ENCODE measurements around the gene SSH2. TPM values are rescaled to one million over a fixed set of nuclear protein-coding genes. Genes with fewer than 3 reads are reported as not detected.

Gene SSH2
- total RNA-seq, 2 experiments from 2014 or later: 32.6 to 36.1 TPM

- no peaks in the 10 kb centered on the region for H3K9me3 Mint-ChIP-seq (ENCODE audit: low read depth)
- ATAC-seq (no peak), DNase-seq (no peak)
- POLR2A ChIA-PET: no interaction called here
- H3K4me3 Mint-ChIP-seq: no peak overlapping the region
- CTCF ChIA-PET: interaction anchor here (0.6 to 0.8 kb wide), 3 partner anchors 12 to 108 kb away, joined by 3 read pairs; no protein-coding TSS in a partner anchor
- H3K36me3 Mint-ChIP-seq (ENCODE audit: low read depth): no peaks in the 10 kb centered on the region
- intact Hi-C loops (cut with DNase I, micrococcal nuclease): loop anchor here in 1 of 2 experiments (5.0 kb wide), 1 partner anchor 104 kb away; the partner anchor contains the start of gene SSH2
- H3K27ac Mint-ChIP-seq: peak overlapping the region; percentile 38
- H3K4me1 Mint-ChIP-seq: peaks cover 39% of the 10 kb centered on the region
- no peaks in the 10 kb centered on the region for H3K27me3 Mint-ChIP-seq
These were observed 101.2 kb downstream of the SSH2 start for GRCh38 chr17:29828676-29829284.

GRCh38 chr17:29827179-29827578 is 102.8 kb downstream of the SSH2 start:
- Mint-ChIP-seq H3K36me3 (ENCODE audit: low read depth) (no peaks in the 10 kb centered on the region), H3K4me1 (peaks cover 39% of the 10 kb centered on the region), H3K4me3 (no peak overlapping the region), H3K27ac (no peak overlapping the region), H3K9me3 (ENCODE audit: low read depth) (no peaks in the 10 kb centered on the region), H3K27me3 (no peaks in the 10 kb centered on the region)
- DNase-seq (no peak), ATAC-seq (no peak)
- ChIA-PET POLR2A (no interaction called here), CTCF (interaction anchor here (0.6 to 1.5 kb wide), 3 partner anchors 16 to 112 kb away, joined by 3 to 5 read pairs (median 3); no protein-coding TSS in a partner anchor)
- intact Hi-C loops (cut with DNase I, micrococcal nuclease): loop anchor here in 1 of 2 experiments (5.0 kb wide), 1 partner anchor 105 kb away; the partner anchor contains the start of gene SSH2

- ATAC-seq (no peak), DNase-seq (no peak)
- peaks cover 38% of the 10 kb centered on the region for H3K4me1 Mint-ChIP-seq
- ChIA-PET CTCF (interaction anchor here (0.6 to 1.5 kb wide), 3 partner anchors 10 to 271 kb away, joined by 3 to 5 read pairs (median 5); no protein-coding TSS in a partner anchor), POLR2A (interaction anchor here (0.6 kb wide), 1 partner anchor 31 kb away, joined by 4 read pairs; no protein-coding TSS in a partner anchor)
- H3K4me3 Mint-ChIP-seq: no peak overlapping the region
- no peaks in the 10 kb centered on the region for H3K27me3 Mint-ChIP-seq
- intact Hi-C loops (cut with DNase I, micrococcal nuclease): loop anchor here in 1 of 2 experiments (5.0 kb wide), 1 partner anchor 106 kb away; the partner anchor contains the start of gene SSH2
- H3K27ac Mint-ChIP-seq: no peak overlapping the region
- no peaks in the 10 kb centered on the region for H3K36me3 Mint-ChIP-seq (ENCODE audit: low read depth)
- no peaks in the 10 kb centered on the region for H3K9me3 Mint-ChIP-seq (ENCODE audit: low read depth)
These were observed 103.8 kb downstream of the SSH2 start for GRCh38 chr17:29826114-29826692.

- H3K9me3 Mint-ChIP-seq (ENCODE audit: low read depth): no peaks in the 10 kb centered on the region
- peaks cover 32% of the 10 kb centered on the region for H3K4me1 Mint-ChIP-seq
- no peak overlapping the region for H3K4me3 Mint-ChIP-seq
- DNase-seq (no peak), ATAC-seq (no peak)
- H3K36me3 Mint-ChIP-seq (ENCODE audit: low read depth): no peaks in the 10 kb centered on the region
- H3K27ac Mint-ChIP-seq: no peak overlapping the region
- intact Hi-C loops (cut with DNase I, micrococcal nuclease): loop anchor here in 1 of 2 experiments (5.0 kb wide), 1 partner anchor 107 kb away; the partner anchor contains the start of gene SSH2
- ChIA-PET POLR2A (interaction anchor here (0.5 to 0.6 kb wide), 2 partner anchors 32 to 101 kb away, joined by 4 to 5 read pairs; no protein-coding TSS in a partner anchor), CTCF (interaction anchor here (0.9 to 1.7 kb wide), 3 partner anchors 10 to 18 kb away, joined by 3 to 9 read pairs (median 5); no protein-coding TSS in a partner anchor)
- no peaks in the 10 kb centered on the region for H3K27me3 Mint-ChIP-seq
These were observed 104.4 kb downstream of the SSH2 start for GRCh38 chr17:29825604-29826003.

- ATAC-seq (no peak), DNase-seq (no peak)
- ChIA-PET POLR2A (no interaction called here), CTCF (interaction anchor here (2.0 to 2.7 kb wide), 2 partner anchors 13 to 109 kb away, joined by 4 to 14 read pairs; no protein-coding TSS in a partner anchor)
- H3K9me3 Mint-ChIP-seq (ENCODE audit: low read depth): no peaks in the 10 kb centered on the region
- H3K27ac Mint-ChIP-seq: no peak overlapping the region
- no peaks in the 10 kb centered on the region for H3K27me3 Mint-ChIP-seq
- H3K4me1 Mint-ChIP-seq: peaks cover 10% of the 10 kb centered on the region
- H3K36me3 Mint-ChIP-seq (ENCODE audit: low read depth): no peaks in the 10 kb centered on the region
- no peak overlapping the region for H3K4me3 Mint-ChIP-seq
- intact Hi-C loops (cut with DNase I, micrococcal nuclease): no loop called here
These were observed 108.1 kb downstream of the SSH2 start for GRCh38 chr17:29821897-29822296.

GRCh38 chr17:29820425-29820824 is 109.6 kb downstream of the SSH2 start:
- Mint-ChIP-seq H3K27ac (no peak overlapping the region), H3K27me3 (no peaks in the 10 kb centered on the region), H3K9me3 (ENCODE audit: low read depth) (no peaks in the 10 kb centered on the region), H3K4me1 (peaks cover 5% of the 10 kb centered on the region), H3K4me3 (no peak overlapping the region), H3K36me3 (ENCODE audit: low read depth) (no peaks in the 10 kb centered on the region)
- ChIA-PET POLR2A (no interaction called here), CTCF (interaction anchor here (0.6 to 2.7 kb wide), 5 partner anchors 11 to 285 kb away, joined by 3 to 14 read pairs (median 3); partner anchors contain the start of gene SSH2)
- ATAC-seq: no peak
- no peak for DNase-seq
- intact Hi-C loops (cut with DNase I, micrococcal nuclease): no loop called here

- CTCF ChIA-PET: interaction anchor here (0.5 to 9.6 kb wide), 47 partner anchors 8 to 917 kb away, joined by 3 to 178 read pairs (median 4); partner anchors contain the start of genes ABHD15, EFCAB5 and SSH2
These were observed 122.3 kb downstream of the SSH2 start for GRCh38 chr17:29807520-29808361.

GRCh38 chr17:29802246-29802645 is 127.8 kb downstream of the SSH2 start:
- DNase-seq: no peak
- intact Hi-C loops (cut with DNase I, micrococcal nuclease): no loop called here
- no peaks in the 10 kb centered on the region for H3K27me3 Mint-ChIP-seq
- POLR2A ChIA-PET: no interaction called here
- no peak overlapping the region for H3K4me3 Mint-ChIP-seq
- no peak for ATAC-seq
- no peak overlapping the region for H3K27ac Mint-ChIP-seq
- CTCF ChIA-PET: interaction anchor here (1.0 to 2.3 kb wide), 2 partner anchors 10 to 137 kb away, joined by 3 to 8 read pairs; no protein-coding TSS in a partner anchor
- no peaks in the 10 kb centered on the region for H3K4me1 Mint-ChIP-seq
- H3K9me3 Mint-ChIP-seq (ENCODE audit: low read depth): no peaks in the 10 kb centered on the region
- H3K36me3 Mint-ChIP-seq (ENCODE audit: low read depth): no peaks in the 10 kb centered on the region

More at GRCh38 chr17:29807520-29808361, 122.3 kb downstream of the SSH2 start:
- no peak overlapping the region for H3K27ac Mint-ChIP-seq
- peaks cover 15% of the 10 kb centered on the region for H3K4me1 Mint-ChIP-seq
- H3K4me3 Mint-ChIP-seq: no peak overlapping the region
- POLR2A ChIA-PET: no interaction called here
- H3K36me3 Mint-ChIP-seq (ENCODE audit: low read depth): no peaks in the 10 kb centered on the region
- H3K27me3 Mint-ChIP-seq: no peaks in the 10 kb centered on the region
- H3K9me3 Mint-ChIP-seq (ENCODE audit: low read depth): no peaks in the 10 kb centered on the region
- DNase-seq (peak; percentile 83), ATAC-seq (peak; percentile 74)
- intact Hi-C loops (cut with DNase I, micrococcal nuclease): loop anchor here (1.0 to 2.0 kb wide), 5 partner anchors 124 to 286 kb away; no protein-coding TSS in a partner anchor

GRCh38 chr17:29800457-29800856 is 129.6 kb downstream of the SSH2 start:
- CTCF ChIA-PET: interaction anchor here (0.6 to 2.6 kb wide), 5 partner anchors 9 to 183 kb away, joined by 3 to 9 read pairs (median 4); no protein-coding TSS in a partner anchor
- no peaks in the 10 kb centered on the region for H3K36me3 Mint-ChIP-seq (ENCODE audit: low read depth)

GRCh38 chr17:29796652-29797051 is 133.4 kb downstream of the SSH2 start:
- no peaks in the 10 kb centered on the region for H3K4me1 Mint-ChIP-seq
- intact Hi-C loops (cut with DNase I, micrococcal nuclease): no loop called here
- ChIA-PET CTCF (interaction anchor here (1.6 kb wide), 1 partner anchor 17 kb away, joined by 4 read pairs; no protein-coding TSS in a partner anchor), POLR2A (no interaction called here)
- ATAC-seq: no peak
- H3K4me3 Mint-ChIP-seq: no peak overlapping the region
- no peak for DNase-seq
- H3K27ac Mint-ChIP-seq: no peak overlapping the region
- no peaks in the 10 kb centered on the region for H3K36me3 Mint-ChIP-seq (ENCODE audit: low read depth)
- no peaks in the 10 kb centered on the region for H3K27me3 Mint-ChIP-seq
- H3K9me3 Mint-ChIP-seq (ENCODE audit: low read depth): no peaks in the 10 kb centered on the region

More at GRCh38 chr17:29800457-29800856, 129.6 kb downstream of the SSH2 start:
- no peaks in the 10 kb centered on the region for H3K9me3 Mint-ChIP-seq (ENCODE audit: low read depth)
- H3K27me3 Mint-ChIP-seq: no peaks in the 10 kb centered on the region
- intact Hi-C loops (cut with DNase I, micrococcal nuclease): no loop called here
- no peaks in the 10 kb centered on the region for H3K4me1 Mint-ChIP-seq
- no peak overlapping the region for H3K27ac Mint-ChIP-seq
- H3K4me3 Mint-ChIP-seq: no peak overlapping the region
- POLR2A ChIA-PET: interaction anchor here (0.7 kb wide), 1 partner anchor 129 kb away, joined by 4 read pairs; no protein-coding TSS in a partner anchor
- ATAC-seq (no peak), DNase-seq (no peak)
